Measurements from ENCODE around the gene ZNF329.

Gene ZNF329

DNA sequence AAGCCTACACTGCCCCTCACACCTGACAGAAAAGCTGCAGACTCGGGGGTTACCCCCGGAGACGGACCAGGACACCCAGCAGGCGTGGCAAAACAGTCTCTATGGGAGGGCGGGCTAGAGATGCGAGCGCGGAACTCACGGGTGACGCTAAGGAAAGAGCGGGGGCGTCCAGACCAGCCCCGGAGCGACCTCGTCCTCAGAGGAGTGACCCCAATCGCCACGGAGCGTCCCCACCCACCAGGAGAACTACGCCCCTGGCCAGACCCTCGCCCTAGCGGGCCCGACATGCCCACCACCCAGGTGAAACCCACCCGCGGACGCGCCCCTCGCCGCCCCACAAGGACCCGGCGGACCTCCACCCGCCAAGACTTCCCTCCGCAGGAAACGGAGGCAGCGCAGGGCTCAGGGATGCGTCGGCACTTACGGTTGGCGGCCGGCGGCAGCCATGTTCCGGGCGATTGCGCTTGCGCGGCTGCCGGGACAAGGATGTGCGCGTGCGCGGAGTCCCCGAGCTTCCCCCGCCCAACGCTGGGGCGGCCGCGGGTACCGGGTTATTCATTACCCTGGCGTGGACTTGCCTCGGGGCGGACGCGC, at the start of gene ZNF329:
ZNF329 (minus strand) TSS at position 462 of the 594 bp plus-strand sequence. CDS start 21,286 bp downstream, outside the sequence.
- peaks cover 25% of the 10 kb centered on the region for H3K36me3 Mint-ChIP-seq (ENCODE audit: low read depth)
- peaks cover 13% of the 10 kb centered on the region for H3K9me3 Mint-ChIP-seq
- H3K27ac Mint-ChIP-seq = peak within 1 kb of the TSS; percentile 86
- H3K27me3 Mint-ChIP-seq = no peaks in the 10 kb centered on the region
- H3K4me1 Mint-ChIP-seq (ENCODE audit: low read depth) = peaks cover 31% of the 10 kb centered on the region
- peak within 1 kb of the TSS; percentile 89 for H3K4me3 Mint-ChIP-seq

DNA sequence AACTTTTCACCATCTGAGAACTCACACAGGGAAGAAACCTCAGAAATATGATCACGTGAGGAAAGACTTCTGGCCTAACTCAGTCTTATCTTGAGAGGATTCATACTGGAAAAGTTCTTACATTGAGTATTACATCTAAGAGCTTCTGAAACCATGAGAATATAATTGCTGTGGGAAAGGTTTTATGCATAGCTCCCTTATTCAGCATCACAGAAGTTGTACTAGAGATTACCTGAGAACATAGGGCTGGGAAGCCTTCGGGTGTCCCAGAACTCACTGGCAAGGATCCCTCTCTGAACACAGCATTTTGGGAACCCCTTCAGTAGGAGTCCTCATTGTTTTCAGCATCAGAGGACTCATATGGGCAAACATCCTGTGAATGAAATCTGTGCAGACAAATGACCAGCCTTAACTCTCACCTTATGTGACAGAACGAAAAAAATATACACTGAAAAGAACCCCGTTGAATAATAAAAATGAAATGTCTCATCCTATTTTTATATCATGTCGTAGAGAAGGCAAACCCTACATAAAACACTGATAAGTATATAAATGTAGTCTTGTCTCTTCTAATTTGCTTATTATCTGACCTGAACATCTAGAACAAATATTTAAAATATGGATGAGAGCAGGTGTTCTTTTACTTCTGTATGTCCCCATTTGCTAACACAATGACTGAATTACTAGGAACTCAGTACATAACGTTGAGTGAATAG, 46.5 kb upstream of the ZNF329 start:
- H3K4me3 Mint-ChIP-seq = no peak overlapping the region
- H3K36me3 Mint-ChIP-seq (ENCODE audit: low read depth) = peaks cover 94% of the 10 kb centered on the region
- peaks cover 55% of the 10 kb centered on the region for H3K9me3 Mint-ChIP-seq
- no peaks in the 10 kb centered on the region for H3K27me3 Mint-ChIP-seq
- H3K4me1 Mint-ChIP-seq (ENCODE audit: low read depth) = no peaks in the 10 kb centered on the region
- H3K27ac Mint-ChIP-seq = no peak overlapping the region

DNA sequence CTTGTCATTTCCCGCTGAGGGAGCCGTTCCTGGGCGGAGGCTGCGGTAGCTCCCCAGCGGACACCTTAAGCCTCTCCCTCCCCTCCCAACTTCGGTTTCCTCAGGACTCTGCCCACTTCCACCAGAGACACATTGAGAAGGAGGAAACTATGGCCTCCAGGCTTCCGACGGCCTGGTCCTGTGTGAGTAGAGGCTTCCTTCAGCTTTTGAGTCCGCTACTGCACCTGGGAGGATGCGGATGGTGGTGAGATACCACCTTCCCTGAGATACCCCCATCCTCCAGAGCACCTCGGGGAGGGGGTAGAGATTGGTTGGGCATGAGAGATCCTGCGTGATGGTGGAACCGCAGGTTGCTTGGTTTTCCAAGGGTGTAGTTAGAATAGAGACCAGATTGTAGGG, 33.2 kb upstream of the ZNF329 start:
- Mint-ChIP-seq H3K36me3 (ENCODE audit: low read depth) (peaks cover 68% of the 10 kb centered on the region), H3K27me3 (no peaks in the 10 kb centered on the region), H3K4me1 (ENCODE audit: low read depth) (peaks cover 27% of the 10 kb centered on the region), H3K9me3 (peaks cover 33% of the 10 kb centered on the region), H3K4me3 (peak overlapping the region; percentile 93), H3K27ac (peak overlapping the region; percentile 98)

DNA sequence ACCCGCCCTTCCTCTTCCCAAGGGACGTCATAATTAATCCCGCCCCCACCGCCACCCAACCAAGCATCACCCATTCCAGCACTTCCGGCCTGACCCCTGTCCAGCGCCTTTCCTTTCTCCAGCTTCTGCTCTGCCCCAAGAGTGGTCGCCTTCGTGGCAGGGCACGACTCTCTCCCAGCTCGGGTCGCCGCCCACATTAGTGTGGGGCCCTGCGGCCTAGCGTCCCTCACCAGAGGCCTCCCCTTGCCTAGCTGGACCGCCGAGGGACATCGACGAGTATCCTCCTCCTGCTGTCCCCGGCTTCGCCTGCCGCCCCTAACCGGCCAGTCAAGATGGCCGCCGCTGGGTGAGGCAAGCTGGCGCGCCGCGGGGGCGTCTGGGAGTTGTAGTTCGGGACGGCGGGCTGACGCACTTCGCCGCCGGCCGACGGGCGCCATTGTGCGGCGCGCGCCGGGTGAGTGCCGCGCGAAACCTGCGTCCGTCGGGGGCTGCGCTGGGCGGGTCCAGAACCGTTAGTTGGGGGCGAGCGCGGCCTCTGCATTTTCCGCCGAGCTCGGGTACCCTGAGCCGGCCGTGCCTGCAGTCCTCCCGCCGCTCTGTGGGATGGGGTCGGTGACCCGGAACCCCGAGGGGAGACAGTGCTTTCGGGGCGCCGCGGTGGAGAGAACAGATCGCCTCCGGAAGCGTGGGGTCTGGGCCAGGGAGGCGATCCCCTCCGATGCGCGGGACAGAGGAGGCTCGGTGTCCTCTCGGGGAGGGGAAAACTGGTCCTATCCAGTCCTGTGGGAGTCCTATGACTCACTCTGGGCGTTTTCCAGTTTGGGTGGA, 32.6 kb upstream of the ZNF329 start, which contains the start of gene ZNF274:
ZNF274 (plus strand) TSS at position 73 of the 828 bp plus-strand sequence. CDS start 905 bp downstream, outside the sequence.
- Mint-ChIP-seq H3K36me3 (ENCODE audit: low read depth) (peaks cover 64% of the 10 kb centered on the region), H3K27ac (peak within 1 kb of the TSS; percentile 98), H3K4me1 (ENCODE audit: low read depth) (peaks cover 27% of the 10 kb centered on the region), H3K27me3 (no peaks in the 10 kb centered on the region), H3K9me3 (peaks cover 31% of the 10 kb centered on the region), H3K4me3 (peak within 1 kb of the TSS; percentile 93)

DNA sequence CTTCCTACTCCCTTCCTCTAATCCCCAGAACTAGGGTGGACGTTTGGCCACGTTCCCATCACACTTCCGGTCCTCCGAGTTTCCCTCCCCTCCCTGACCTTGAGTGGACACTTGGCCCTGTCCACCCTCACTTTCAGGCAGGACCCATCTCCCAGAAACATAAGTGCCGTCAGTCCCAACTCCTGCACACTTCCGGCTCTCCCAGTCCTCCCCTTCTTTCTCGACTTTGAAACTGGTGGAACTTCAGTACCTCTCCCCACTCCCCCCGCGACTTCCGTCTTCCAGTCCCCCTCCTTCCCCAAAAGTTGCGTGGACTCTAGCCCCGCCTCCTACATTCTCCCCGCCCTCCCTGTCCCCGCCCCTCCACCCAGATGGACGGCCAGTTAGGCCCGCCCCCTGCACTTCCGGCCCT, 32.0 kb upstream of the ZNF329 start:
- Mint-ChIP-seq H3K9me3 (peaks cover 33% of the 10 kb centered on the region), H3K27ac (peak overlapping the region; percentile 98), H3K4me3 (peak overlapping the region; percentile 93), H3K4me1 (ENCODE audit: low read depth) (peaks cover 27% of the 10 kb centered on the region), H3K36me3 (ENCODE audit: low read depth) (peaks cover 63% of the 10 kb centered on the region), H3K27me3 (no peaks in the 10 kb centered on the region)

DNA sequence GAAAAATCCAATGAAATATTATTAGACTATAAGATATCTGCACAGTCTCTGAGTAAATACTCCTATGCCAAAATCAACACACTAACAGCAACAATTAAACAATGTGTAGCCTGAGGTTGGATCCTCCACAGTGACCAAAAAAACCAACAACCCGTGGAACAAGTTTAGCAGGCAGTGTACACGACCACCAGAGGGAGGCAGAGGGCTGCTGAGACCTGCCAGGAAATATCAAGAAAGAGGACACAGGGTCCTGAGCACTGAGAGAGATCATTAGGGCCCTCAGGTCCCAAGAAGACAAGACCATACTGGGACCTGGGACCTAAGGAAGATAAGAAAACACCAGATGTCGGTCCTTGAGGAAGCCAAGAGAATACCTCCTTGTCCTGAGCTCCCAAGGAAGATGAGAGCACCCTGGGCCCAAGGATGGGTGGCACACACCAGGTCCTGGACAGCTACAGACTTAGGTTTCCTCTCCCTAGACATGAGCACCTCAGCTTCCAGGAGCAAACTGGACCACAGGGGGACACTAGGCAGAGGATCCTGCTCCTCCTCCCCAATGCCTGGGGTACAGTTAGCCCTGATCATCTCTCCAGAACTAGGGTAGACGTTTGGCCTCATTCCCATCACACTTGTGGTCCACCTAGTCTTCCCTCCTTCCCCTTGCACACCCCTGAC, 31.4 kb upstream of the ZNF329 start:
- H3K4me1 Mint-ChIP-seq (ENCODE audit: low read depth) = peaks cover 27% of the 10 kb centered on the region
- peak overlapping the region; percentile 93 for H3K4me3 Mint-ChIP-seq
- H3K36me3 Mint-ChIP-seq (ENCODE audit: low read depth) = peaks cover 63% of the 10 kb centered on the region
- no peaks in the 10 kb centered on the region for H3K27me3 Mint-ChIP-seq
- peak overlapping the region; percentile 98 for H3K27ac Mint-ChIP-seq
- H3K9me3 Mint-ChIP-seq = peaks cover 39% of the 10 kb centered on the region

DNA sequence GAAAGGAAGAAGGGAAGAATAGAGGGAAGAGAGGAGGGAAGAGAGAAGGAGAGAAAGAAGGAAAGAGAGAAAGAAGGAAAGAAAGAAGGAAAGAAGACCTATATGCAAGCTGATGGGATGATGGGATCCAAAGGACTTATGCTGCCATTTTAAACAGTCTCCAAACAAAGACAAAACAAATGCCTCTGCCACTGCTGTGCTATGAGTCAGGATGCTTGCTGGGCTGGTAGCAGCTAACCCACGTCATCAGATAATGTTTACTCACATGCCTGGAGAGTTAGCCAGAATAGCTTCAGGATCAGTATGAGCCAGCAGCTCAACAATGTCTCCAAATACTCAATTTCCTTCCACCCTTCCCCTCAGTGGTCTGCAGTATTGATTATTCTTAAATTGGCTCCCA, 20.3 kb upstream of the ZNF329 start:
- H3K27me3 Mint-ChIP-seq = no peaks in the 10 kb centered on the region
- no peak overlapping the region for H3K4me3 Mint-ChIP-seq
- no peak overlapping the region for H3K27ac Mint-ChIP-seq
- H3K4me1 Mint-ChIP-seq (ENCODE audit: low read depth) = no peaks in the 10 kb centered on the region
- H3K36me3 Mint-ChIP-seq (ENCODE audit: low read depth) = peaks cover 45% of the 10 kb centered on the region
- peaks cover 39% of the 10 kb centered on the region for H3K9me3 Mint-ChIP-seq

DNA sequence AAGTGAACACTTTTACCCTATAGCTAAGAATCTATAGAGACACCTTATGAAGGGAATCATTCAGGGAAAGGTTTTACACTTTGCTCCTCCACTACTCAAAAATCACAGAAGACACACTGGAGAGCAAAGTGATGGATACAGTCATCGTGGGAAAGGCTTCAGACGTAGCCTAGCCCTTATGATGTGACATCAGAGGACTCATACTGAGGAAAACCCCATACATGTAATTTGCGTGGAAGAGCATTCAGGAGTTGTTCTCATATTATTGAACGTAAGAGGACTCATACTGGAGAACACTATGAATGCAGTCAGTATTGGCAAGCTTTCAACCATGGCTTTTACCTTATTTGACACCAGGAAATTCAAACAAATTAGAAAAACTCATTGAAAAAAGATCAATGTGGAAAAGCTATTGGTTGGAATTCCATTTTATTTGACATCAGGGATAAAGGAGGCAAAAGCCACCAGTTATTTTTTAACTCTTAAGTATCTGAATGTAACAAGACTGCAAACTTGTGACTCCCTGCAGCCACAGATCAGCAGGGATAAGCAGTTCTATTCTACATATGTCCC, 16.2 kb upstream of the ZNF329 start:
- Mint-ChIP-seq H3K9me3 (peaks cover 53% of the 10 kb centered on the region), H3K27ac (no peak overlapping the region), H3K4me3 (no peak overlapping the region), H3K27me3 (no peaks in the 10 kb centered on the region), H3K4me1 (ENCODE audit: low read depth) (no peaks in the 10 kb centered on the region), H3K36me3 (ENCODE audit: low read depth) (peaks cover 45% of the 10 kb centered on the region)

DNA sequence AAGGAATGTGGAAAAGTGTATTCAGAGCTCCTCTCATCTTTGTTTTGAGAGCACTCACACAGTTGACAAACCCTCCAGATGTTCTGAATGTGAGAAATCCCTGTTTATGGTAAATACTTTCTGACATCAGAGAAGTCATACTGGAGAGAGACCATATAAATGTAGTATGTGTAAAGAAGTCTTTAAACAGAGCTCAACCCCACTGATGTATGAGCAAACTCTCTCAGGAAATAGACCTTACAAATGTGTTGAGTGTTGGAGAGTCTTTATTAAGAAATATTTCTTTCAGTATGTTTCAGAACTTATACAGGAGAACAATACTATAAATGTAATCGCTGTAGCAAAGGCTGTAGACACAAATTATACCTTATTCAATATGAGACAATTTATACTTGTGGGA, 15.7 kb upstream of the ZNF329 start:
- Mint-ChIP-seq H3K4me1 (ENCODE audit: low read depth) (no peaks in the 10 kb centered on the region), H3K36me3 (ENCODE audit: low read depth) (peaks cover 47% of the 10 kb centered on the region), H3K9me3 (peaks cover 55% of the 10 kb centered on the region), H3K4me3 (no peak overlapping the region), H3K27ac (no peak overlapping the region), H3K27me3 (no peaks in the 10 kb centered on the region)

DNA sequence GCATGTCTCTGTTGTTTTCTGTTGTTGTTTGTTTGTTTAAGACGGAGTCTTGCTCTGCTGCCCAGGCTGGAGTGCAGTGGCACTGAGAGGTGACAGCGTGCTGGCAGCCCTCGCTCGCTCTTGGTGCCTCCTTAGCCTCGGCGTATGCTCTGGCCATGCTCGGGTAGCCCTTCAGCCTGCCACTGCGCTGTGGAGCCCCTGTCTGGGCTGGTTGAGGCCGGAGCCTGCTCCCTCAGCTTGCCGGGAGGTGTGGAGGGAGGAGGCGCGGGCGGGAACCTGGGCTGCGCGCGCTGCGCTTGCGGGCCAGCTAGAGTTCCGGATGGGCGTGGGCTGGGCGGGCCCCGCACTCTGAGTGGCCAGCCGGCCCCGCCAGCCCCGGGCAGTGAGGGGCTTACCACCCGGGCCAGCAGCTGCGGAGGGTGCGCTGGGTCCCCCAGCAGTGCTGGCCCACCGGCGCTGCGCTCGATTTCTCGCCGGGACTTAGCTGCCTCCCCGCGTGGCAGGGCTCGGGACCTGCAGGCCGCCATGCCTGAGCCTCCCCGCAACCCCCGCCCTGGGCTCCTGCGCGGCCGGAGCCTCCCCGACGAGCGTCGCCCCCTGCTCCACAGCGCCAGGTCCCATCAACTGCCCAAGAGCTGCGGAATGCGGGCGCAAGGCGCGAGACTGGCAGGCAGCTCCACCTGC, 6.6 kb upstream of the ZNF329 start:
- H3K4me1 Mint-ChIP-seq (ENCODE audit: low read depth) = peaks cover 13% of the 10 kb centered on the region
- peaks cover 5% of the 10 kb centered on the region for H3K36me3 Mint-ChIP-seq (ENCODE audit: low read depth)
- peaks cover 10% of the 10 kb centered on the region for H3K9me3 Mint-ChIP-seq
- no peak overlapping the region for H3K4me3 Mint-ChIP-seq
- H3K27me3 Mint-ChIP-seq = no peaks in the 10 kb centered on the region
- no peak overlapping the region for H3K27ac Mint-ChIP-seq

DNA sequence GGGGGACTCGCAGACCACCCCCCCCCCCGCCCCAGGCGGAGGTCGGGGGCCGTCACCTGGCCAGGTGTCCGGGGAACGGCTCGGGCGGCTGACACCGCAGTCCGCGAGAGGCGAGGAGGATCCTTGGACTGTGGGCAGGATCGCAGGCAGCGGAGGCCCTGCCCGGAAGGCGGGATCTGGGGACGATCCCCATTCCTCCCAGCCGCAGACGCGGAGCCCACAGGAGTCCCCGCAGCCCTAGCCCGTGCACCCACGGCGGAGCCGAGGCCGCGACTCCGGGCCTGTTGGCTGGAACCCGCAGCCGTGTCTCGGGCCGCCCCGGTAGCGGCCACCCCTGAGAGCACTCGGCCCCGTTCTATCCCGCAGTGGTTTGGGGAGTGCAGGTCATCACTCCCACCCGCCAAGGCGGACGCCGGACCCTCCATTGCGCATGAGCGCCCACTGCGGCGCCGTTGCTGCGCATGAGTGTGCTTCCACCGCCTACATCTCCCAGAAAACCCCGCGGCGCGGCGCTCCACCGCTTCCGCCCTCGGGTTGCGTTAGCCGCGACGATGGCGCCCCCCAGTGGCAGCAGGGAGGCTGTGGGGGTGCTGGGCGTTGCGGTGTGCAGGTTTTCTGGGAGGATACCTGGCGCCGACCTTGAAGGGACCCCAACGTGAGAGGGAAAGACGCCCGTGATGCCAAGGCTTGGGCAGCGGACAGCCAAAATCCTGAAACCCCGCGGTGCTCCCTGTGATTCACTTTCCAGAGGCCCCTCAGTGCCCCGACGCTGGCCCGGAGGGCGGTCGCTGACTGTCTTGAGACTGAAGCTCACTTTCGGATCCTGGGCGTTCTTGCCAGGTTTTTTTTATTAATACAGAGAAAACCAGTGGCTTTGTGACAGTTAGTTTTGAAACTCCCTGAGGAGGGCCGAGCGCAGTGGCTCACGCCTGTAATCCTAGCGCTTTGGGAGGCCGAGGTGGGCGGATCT, 4.4 kb upstream of the ZNF329 start:
- Mint-ChIP-seq H3K4me1 (ENCODE audit: low read depth) (peaks cover 20% of the 10 kb centered on the region), H3K27me3 (no peaks in the 10 kb centered on the region), H3K27ac (peak overlapping the region; percentile 79), H3K9me3 (peaks cover 8% of the 10 kb centered on the region), H3K4me3 (peak overlapping the region; percentile 88), H3K36me3 (ENCODE audit: low read depth) (peaks cover 1% of the 10 kb centered on the region)

DNA sequence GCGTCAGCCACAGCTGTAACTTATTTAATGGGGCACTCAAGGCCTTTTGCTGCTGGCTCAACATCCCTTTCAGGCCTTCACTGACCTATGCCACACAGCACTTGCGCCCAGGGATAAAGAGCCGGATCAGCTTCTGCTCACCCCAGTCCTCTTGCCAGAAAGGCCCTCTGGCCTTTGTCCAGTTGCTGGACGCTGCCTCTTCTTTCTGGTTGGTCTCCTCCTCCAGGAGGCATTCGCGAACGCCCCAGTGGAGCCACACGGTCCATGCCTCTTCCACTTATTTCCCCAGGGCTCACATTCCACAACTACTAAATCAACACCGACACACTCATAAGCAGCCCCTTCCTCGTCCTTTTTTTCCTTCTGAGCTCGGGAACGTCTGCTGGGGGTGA, 3.7 kb upstream of the ZNF329 start:
- Mint-ChIP-seq H3K4me1 (ENCODE audit: low read depth) (peaks cover 27% of the 10 kb centered on the region), H3K27ac (peak overlapping the region; percentile 79), H3K36me3 (ENCODE audit: low read depth) (peaks cover 8% of the 10 kb centered on the region), H3K9me3 (peaks cover 12% of the 10 kb centered on the region), H3K27me3 (no peaks in the 10 kb centered on the region), H3K4me3 (peak overlapping the region; percentile 88)

DNA sequence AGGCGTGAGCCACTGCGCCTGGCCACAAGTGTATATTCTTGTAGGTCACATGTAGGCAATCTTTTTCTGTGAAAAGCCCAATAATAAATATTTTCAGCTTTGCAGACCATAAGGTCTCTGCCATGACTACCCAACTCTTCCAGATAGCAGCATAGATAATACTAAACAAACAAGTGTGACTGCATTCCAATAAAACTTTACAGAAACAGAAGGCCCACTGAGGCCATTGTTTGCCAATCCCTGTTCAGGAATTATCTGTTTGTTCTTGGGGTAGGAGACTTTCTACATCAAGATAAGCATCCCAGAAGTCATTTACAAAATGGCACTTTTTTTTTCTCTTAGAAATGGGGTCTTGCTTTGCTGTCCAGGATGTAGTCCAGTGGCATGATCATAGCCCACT, 2.8 kb upstream of the ZNF329 start:
- Mint-ChIP-seq H3K36me3 (ENCODE audit: low read depth) (peaks cover 16% of the 10 kb centered on the region), H3K4me1 (ENCODE audit: low read depth) (peaks cover 28% of the 10 kb centered on the region), H3K27me3 (no peaks in the 10 kb centered on the region), H3K4me3 (peak overlapping the region; percentile 88), H3K27ac (no peak overlapping the region), H3K9me3 (peaks cover 13% of the 10 kb centered on the region)

Measured in stimulated activated naive CD8-positive, alpha-beta T cell treated with anti-CD3 and anti-CD28 coated beads, Interleukin-15, Interleukin-2, amounts not matched to agents 100 ng/mL and 50 ng/mL, for 24 hours (primary cell).